Neural progenitor cell (in vitro differentiated cells): ENCODE data around the gene OR1E2.

Experiments
- EZH2 ChIP-seq: fragments of 200-600 bp; sonication (generic); IDR thresholded peaks from 2 replicates; pipeline ENCODE4 v1.6.1; 2017; ENCODE audit warnings: antibody characterized with exemption, mild to moderate bottlenecking, moderate library complexity
- EZH2phosphoT487 ChIP-seq: fragments of 200-600 bp; sonication (generic); IDR thresholded peaks from 2 replicates; pipeline ENCODE4 v1.6.1; 2017; ENCODE audit warnings: antibody characterized with exemption
- TF ChIP-seq, protein P1 (sequence below): fragments of 200-600 bp; sonication (generic); IDR thresholded peaks from 2 replicates; pipeline ENCODE4 v1.5.1; 2017; ENCODE audit warnings: antibody characterized with exemption, mild to moderate bottlenecking

DNA sequence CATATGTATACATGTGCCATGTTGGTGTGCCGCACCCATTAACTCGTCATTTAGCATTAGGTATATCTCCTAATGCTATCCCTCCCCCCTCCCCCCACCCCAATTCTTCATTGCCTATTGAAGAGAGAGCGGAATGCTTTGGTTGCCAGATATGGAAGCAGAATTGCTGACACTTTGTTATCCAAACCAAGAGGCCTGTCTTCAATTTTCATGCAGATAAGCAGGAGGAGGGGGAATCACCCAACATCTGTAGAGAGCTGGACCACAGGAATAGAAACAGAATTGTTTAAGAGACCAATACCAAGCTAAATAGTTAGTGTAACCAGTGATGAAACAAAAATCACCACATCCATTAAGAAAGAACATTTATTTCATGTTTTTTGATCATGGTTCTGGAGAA lies 49.2 kb upstream of the OR1E2 start:
- TF ChIP-seq, protein P1, sequence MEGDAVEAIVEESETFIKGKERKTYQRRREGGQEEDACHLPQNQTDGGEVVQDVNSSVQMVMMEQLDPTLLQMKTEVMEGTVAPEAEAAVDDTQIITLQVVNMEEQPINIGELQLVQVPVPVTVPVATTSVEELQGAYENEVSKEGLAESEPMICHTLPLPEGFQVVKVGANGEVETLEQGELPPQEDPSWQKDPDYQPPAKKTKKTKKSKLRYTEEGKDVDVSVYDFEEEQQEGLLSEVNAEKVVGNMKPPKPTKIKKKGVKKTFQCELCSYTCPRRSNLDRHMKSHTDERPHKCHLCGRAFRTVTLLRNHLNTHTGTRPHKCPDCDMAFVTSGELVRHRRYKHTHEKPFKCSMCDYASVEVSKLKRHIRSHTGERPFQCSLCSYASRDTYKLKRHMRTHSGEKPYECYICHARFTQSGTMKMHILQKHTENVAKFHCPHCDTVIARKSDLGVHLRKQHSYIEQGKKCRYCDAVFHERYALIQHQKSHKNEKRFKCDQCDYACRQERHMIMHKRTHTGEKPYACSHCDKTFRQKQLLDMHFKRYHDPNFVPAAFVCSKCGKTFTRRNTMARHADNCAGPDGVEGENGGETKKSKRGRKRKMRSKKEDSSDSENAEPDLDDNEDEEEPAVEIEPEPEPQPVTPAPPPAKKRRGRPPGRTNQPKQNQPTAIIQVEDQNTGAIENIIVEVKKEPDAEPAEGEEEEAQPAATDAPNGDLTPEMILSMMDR = no peak
- TF ChIP-seq EZH2 (no peak), EZH2phosphoT487 (no peak)
